ENCODE results near the gene COX6B1. TPM values are rescaled to one million over a fixed set of nuclear protein-coding genes. Genes with fewer than 3 reads are reported as not detected.

The COX6B1 gene
- total RNA-seq, 1 experiment from 2014 or later = 496 TPM

DNA sequence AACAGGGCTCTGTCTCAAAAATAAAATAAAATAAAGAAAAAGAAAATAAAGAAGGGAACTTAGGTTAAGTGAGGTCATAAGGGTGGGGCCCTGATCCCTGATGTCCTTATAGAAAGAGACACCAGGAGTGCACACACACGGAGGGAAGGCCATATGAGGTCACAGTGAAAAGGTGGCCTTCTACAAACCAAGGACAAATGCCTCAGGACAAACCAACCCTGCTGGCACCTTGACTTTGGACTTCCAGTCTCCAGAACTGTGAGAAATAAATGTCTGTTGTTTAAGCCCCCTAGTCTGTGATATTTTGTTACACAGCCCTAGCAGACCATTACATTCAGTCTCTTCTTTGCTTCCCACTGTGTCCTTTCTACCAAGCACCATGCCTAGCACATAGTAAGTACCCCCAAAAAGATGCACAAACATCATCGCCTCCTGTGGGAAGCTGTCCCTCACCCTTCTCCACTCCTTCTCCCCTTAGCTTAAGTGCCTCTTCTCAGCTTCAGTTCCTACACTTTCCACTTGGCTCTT lies 47.8 kb downstream of the COX6B1 start:
- H4K20me1 ChIP-seq (ENCODE audit: insufficient read depth) = no peaks in the 10 kb centered on the region
- ATAC-seq = no peak

DNA sequence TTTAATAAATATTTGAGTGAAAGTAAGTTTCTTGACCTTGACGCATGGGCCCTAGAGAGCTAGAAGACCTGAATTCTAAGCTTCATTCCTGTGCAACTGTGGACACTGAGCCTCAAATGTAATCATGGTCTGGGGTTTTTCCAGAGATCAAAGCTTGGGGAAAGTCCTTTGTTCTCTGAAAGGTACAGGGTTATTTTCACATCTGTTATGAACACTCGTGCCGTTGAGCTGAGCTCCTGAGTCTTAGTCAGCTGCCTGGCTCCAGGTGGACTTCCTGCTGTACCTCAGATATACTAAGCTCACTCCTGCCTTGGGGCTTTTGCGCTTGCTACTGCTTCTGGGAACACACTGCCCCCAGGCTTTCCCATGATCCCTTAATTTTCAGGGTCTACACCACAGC lies 48.7 kb downstream of the COX6B1 start:
- no peak overlapping the region for H3K4me3 ChIP-seq (replicated peaks in 1 of 2; ENCODE audit: low read depth in 1 of 2, low read length in 2 of 2)
- H3K27ac ChIP-seq (ENCODE audit: low read depth, low read length) = no peak overlapping the region
- H3K4me2 ChIP-seq (ENCODE audit: low read length) = no peak overlapping the region
- H3K9me2 ChIP-seq (ENCODE audit: insufficient read depth) = no peaks in the 10 kb centered on the region
- ChIA-PET POLR2A (no interaction called here), CTCF (interaction anchor here (1.1 to 1.6 kb wide), 2 partner anchors 14 to 123 kb away, joined by 3 to 4 read pairs; no protein-coding TSS in a partner anchor), RAD21 (ENCODE audit: low non-redundant PET in 1 of 2, low total read pairs in 2 of 2, uncharacterized antibody in 2 of 2, unreplicated experiment in 2 of 2) (no interaction called here)
- no peak for ATAC-seq
- no peaks in the 10 kb centered on the region for H3K36me3 ChIP-seq (ENCODE audit: control insufficient read depth in 1 of 2, insufficient read depth in 2 of 2, low read length in 2 of 2)
- TF ChIP-seq EZH2 (IDR thresholded peaks at IDR 0.05) (no peak), EGR1 (IDR thresholded peaks at IDR 0.05; ENCODE audit: low read depth) (no peak), ZFX (IDR thresholded peaks at IDR 0.05) (no peak), CEBPB (IDR thresholded peaks at IDR 0.05; ENCODE audit: low read depth) (no peak), YY1 (IDR thresholded peaks at IDR 0.05; ENCODE audit: extremely low read depth, insufficient replicate concordance, low read depth, low read length) (no peak), CTCF (IDR thresholded peaks at IDR 0.05 in 2 of 3, conservative IDR thresholded peaks at IDR 0.05 in 1 of 3; ENCODE audit: borderline replicate concordance in 1 of 3, insufficient read depth in 1 of 3, low read depth in 2 of 3, low read length in 2 of 3) (no peak), JUND (IDR thresholded peaks at IDR 0.05) (no peak), POLR2A (IDR thresholded peaks at IDR 0.05; ENCODE audit: borderline replicate concordance, extremely low read depth, insufficient read depth, insufficient read length) (no peak), ATF3 (IDR thresholded peaks at IDR 0.05) (no peak)
- TF ChIP-seq, protein P1, sequence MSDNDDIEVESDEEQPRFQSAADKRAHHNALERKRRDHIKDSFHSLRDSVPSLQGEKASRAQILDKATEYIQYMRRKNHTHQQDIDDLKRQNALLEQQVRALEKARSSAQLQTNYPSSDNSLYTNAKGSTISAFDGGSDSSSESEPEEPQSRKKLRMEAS (IDR thresholded peaks at IDR 0.05) = no peak
- no peak overlapping the region for H2AFZ ChIP-seq (ENCODE audit: low read depth, low read length, poor library complexity, severe bottlenecking)
- peaks cover 5 to 9% of the 10 kb centered on the region in 2 experiments; a peak in 3 of 4 replicates for H3K4me1 ChIP-seq (ENCODE audit: control insufficient read depth in 1 of 2, insufficient read depth in 2 of 2, low read length in 2 of 2)
- no peaks in the 10 kb centered on the region for H3K9me3 ChIP-seq (ENCODE audit: control insufficient read depth in 1 of 2, insufficient read depth in 1 of 2, low read depth in 1 of 2, low read length in 2 of 2)
- H3K79me2 ChIP-seq (ENCODE audit: insufficient read depth, low read length) = no peaks in the 10 kb centered on the region
- DNase-seq (ENCODE audit: low read depth, low spot score) = no peak
- no peak overlapping the region for H3K9ac ChIP-seq (ENCODE audit: low read length)
- H3K27me3 ChIP-seq (ENCODE audit: insufficient read depth, low read length) = no peaks in the 10 kb centered on the region
- no TSS peak for BruUV-seq (replicated peaks)
- intact Hi-C loops (cut with micrococcal nuclease) = no loop called here
- H4K20me1 ChIP-seq (ENCODE audit: insufficient read depth) = no peaks in the 10 kb centered on the region

More for the DNA sequence above, 47.8 kb downstream of the COX6B1 start:
- no peaks in the 10 kb centered on the region for H3K9me3 ChIP-seq (ENCODE audit: control insufficient read depth in 1 of 2, insufficient read depth in 1 of 2, low read depth in 1 of 2, low read length in 2 of 2)
- H3K79me2 ChIP-seq (ENCODE audit: insufficient read depth, low read length) = no peaks in the 10 kb centered on the region
- H3K36me3 ChIP-seq (ENCODE audit: control insufficient read depth in 1 of 2, insufficient read depth in 2 of 2, low read length in 2 of 2) = no peaks in the 10 kb centered on the region
- no peak overlapping the region for H3K4me3 ChIP-seq (replicated peaks in 1 of 2; ENCODE audit: low read depth in 1 of 2, low read length in 2 of 2)
- no peak overlapping the region for H2AFZ ChIP-seq (ENCODE audit: low read depth, low read length, poor library complexity, severe bottlenecking)
- intact Hi-C loops (cut with micrococcal nuclease) = no loop called here
- CTCF ChIA-PET = interaction anchor here (1.1 to 1.6 kb wide), 2 partner anchors 15 to 124 kb away, joined by 3 to 4 read pairs; no protein-coding TSS in a partner anchor
- no peak overlapping the region for H3K27ac ChIP-seq (ENCODE audit: low read depth, low read length)
- no peak overlapping the region for H3K4me2 ChIP-seq (ENCODE audit: low read length)
- H3K9me2 ChIP-seq (ENCODE audit: insufficient read depth) = no peaks in the 10 kb centered on the region
- DNase-seq (ENCODE audit: low read depth, low spot score) = no peak
- H3K4me1 ChIP-seq (ENCODE audit: control insufficient read depth in 1 of 2, insufficient read depth in 2 of 2, low read length in 2 of 2) = peaks cover 5 to 9% of the 10 kb centered on the region in 2 experiments; a peak in 2 of 4 replicates
- TF ChIP-seq CEBPB (IDR thresholded peaks at IDR 0.05; ENCODE audit: low read depth) = no peak
- no peak overlapping the region for H3K9ac ChIP-seq (ENCODE audit: low read length)
- RAD21 ChIA-PET (ENCODE audit: low non-redundant PET in 1 of 2, low total read pairs in 2 of 2, uncharacterized antibody in 2 of 2, unreplicated experiment in 2 of 2) = no interaction called here
- BruUV-seq (replicated peaks) = no TSS peak
- POLR2A ChIA-PET = no interaction called here
- no peaks in the 10 kb centered on the region for H3K27me3 ChIP-seq (ENCODE audit: insufficient read depth, low read length)

All from HCT116 (cell line).